ENCODE data around the gene NFE2L2. TPM values are rescaled to one million over a fixed set of nuclear protein-coding genes. Genes with fewer than 3 reads are reported as not detected.
A peak's percentile ranks its signal among the peaks of the same experiment; 100 is the strongest.
"Not testable (repeated sequence)": the region's sequence is repeated elsewhere in the genome, so short reads cannot be mapped to it uniquely, and the experiment has no call there.

Gene NFE2L2
- total RNA-seq, 1 donor from 2014 or later: 89.3 TPM

DNA sequence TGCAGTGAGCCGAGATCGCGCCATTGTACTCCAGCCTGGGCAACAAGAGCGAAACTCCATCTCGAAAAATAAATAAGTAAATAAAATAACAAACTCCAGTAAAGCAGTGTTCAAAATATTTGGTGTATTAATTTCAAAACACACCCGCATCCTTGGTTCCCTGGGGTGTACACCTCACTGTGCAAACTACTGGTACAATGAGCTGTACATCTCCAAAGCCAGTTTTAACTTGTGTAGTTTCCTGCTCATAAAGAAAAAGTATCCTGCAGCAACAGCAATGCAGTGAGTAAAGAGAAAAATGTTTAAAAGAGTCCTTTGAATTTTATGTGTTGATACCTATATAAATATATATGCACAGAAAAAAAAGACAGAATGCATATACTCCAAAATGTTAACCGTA, 4.4 kb upstream of the NFE2L2 start:
- Mint-ChIP-seq H3K36me3 (ENCODE audit: low read depth) (peaks cover 4% of the 10 kb centered on the region), H3K4me3 (no peak overlapping the region), H3K4me1 (peaks cover 21% of the 10 kb centered on the region), H3K9me3 (no peaks in the 10 kb centered on the region), H3K27ac (no peak overlapping the region), H3K27me3 (no peaks in the 10 kb centered on the region)
- POLR2A ChIA-PET: interaction anchor here (1.5 kb wide), 1 partner anchor 57 kb away, joined by 7 read pairs; the partner anchor contains the start of gene HNRNPA3
- CTCF ChIA-PET: no interaction called here
- ATAC-seq (ENCODE audit: low read depth) (no peak), DNase-seq (no peak)
- no peak for TF ChIP-seq CTCF (IDR thresholded peaks at IDR 0.05)
- intact Hi-C loops (cut with micrococcal nuclease): no loop called here

DNA sequence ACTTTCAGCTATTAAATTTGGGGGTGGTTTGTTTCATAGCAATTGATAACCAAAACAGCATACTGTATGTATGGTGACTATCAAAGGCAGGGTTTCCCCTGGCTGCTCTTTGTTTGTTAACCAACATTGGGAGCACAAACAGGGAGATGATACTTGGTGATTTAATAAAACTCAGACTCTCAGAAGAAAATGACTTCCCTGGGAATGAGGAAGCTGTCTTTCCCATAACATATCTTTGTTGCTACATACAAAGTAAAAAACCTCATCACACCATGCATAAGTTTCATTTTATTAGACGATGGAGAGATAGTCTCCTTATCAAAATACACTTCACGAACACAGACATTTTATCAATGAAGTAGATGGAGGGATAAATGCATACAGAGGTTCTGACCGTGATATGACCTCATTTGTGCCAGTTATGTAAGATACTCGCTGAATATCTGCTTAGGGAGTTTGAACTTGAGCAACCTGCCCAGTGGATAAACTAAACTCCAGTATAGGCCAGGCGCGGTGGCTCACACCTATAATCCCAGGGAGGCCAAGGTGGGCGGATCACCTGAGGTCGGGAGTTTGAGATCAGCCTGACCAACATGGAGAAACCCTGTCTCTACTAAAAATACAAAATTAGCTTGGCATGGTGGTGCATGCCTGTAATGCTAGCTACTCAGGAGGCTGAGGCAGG, 3.8 kb upstream of the NFE2L2 start:
- POLR2A ChIA-PET: interaction anchor here (1.5 to 5.5 kb wide), 2 partner anchors 56 to 103 kb away, joined by 7 to 255 read pairs; partner anchors contain the start of gene HNRNPA3
- H3K27me3 Mint-ChIP-seq: no peaks in the 10 kb centered on the region
- no peak for TF ChIP-seq CTCF (IDR thresholded peaks at IDR 0.05)
- H3K4me1 Mint-ChIP-seq: peaks cover 22% of the 10 kb centered on the region
- intact Hi-C loops (cut with micrococcal nuclease): no loop called here
- no peak for DNase-seq
- ATAC-seq (ENCODE audit: low read depth): no peak
- no peak overlapping the region for H3K4me3 Mint-ChIP-seq
- peaks cover 4% of the 10 kb centered on the region for H3K36me3 Mint-ChIP-seq (ENCODE audit: low read depth)
- no peaks in the 10 kb centered on the region for H3K9me3 Mint-ChIP-seq
- CTCF ChIA-PET: interaction anchor here (1.0 to 6.3 kb wide), 3 partner anchors 11 to 104 kb away, joined by 3 to 143 read pairs (median 6); no protein-coding TSS in a partner anchor
- H3K27ac Mint-ChIP-seq: no peak overlapping the region

DNA sequence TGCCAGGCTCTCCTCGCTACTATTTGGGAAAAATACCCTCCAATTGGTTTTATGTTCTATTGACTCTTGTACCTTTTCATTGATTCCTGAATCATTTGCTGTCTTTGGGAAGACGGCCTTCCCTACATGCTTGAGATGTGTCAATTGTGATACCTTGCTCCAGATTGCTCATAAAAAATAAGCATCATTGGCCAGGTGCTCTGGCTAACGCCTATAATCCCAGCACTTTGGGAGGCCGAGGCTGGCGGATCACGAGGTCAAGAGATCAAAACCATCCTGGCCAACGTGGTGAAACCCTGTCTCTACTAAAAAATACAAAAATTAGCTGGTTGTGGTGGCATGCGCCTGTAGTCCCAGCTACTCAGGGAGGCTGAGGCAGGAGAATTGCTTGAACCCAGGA, 2.4 kb upstream of the NFE2L2 start:
- H3K4me1 Mint-ChIP-seq: peaks cover 32% of the 10 kb centered on the region
- peak overlapping the region; percentile 100 for H3K27ac Mint-ChIP-seq
- CTCF ChIA-PET: interaction anchor here (1.0 to 6.3 kb wide), 4 partner anchors 13 to 102 kb away, joined by 3 to 143 read pairs (median 14); no protein-coding TSS in a partner anchor
- DNase-seq; ATAC-seq (ENCODE audit: low read depth); H3K4me3 Mint-ChIP-seq; H3K27me3 Mint-ChIP-seq; intact Hi-C loops (cut with micrococcal nuclease); H3K9me3 Mint-ChIP-seq: not testable (repeated sequence)
- POLR2A ChIA-PET: interaction anchor here (0.7 to 7.8 kb wide), 3 partner anchors 23 to 102 kb away, joined by 4 to 255 read pairs (median 212); partner anchors contain the start of gene HNRNPA3
- H3K36me3 Mint-ChIP-seq (ENCODE audit: low read depth): peaks cover 14% of the 10 kb centered on the region

DNA sequence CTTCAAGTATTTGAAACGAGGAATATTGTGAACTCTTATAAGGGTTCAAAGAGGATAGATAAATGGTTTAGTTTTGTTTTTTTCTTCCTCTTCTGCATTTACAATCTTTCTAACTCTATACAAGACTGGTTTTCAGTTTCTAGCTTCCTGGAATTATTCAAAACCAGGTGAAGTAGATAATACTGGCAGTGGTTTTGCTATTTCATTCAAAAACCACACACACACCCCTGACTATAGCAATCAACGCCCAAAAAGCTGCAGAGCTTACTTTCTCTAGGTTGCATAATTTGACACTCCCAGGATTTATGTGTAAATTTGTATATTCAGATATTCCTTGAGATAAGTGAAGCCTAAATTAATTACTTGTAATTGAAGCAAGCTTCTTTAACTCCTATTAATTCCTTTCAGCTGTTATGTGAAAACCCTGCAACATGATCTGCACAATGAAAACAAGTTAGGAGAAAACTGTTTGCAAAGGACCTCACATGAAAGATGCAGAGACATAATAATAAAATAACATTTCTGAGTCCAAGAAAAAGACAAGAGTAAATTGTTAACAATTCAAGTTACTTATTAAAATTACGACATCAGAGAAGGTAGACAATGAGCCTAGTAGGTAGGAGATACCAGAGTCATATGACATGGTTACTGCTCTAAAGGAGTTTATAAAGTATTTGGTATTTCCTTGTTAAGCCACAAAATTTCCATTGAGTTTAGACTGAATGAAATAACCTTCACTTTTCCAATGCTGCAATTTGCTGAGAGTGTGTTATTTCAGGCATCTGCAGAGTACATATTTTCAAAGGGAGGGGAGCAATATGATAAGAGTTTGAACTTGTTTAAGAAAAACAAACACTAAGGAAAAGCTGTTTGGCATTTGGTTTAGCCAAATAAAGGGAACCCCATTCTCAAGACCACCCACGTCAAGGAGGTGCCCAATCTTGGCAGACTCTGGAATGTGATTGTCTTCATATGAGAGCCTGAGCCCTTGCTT, 1.6 kb upstream of the NFE2L2 start:
- Mint-ChIP-seq H3K36me3 (ENCODE audit: low read depth) (peaks cover 16% of the 10 kb centered on the region), H3K9me3 (no peaks in the 10 kb centered on the region), H3K4me1 (peaks cover 41% of the 10 kb centered on the region), H3K4me3 (peak overlapping the region; percentile 97), H3K27me3 (no peaks in the 10 kb centered on the region), H3K27ac (peak overlapping the region; percentile 100)
- ChIA-PET CTCF (interaction anchor here (0.6 to 6.3 kb wide), 6 partner anchors 16 to 117 kb away, joined by 3 to 143 read pairs (median 13); no protein-coding TSS in a partner anchor), POLR2A (interaction anchor here (0.8 to 7.8 kb wide), 13 partner anchors 12 to 132 kb away, joined by 3 to 255 read pairs (median 22); partner anchors contain the start of genes AGPS and HNRNPA3)
- TF ChIP-seq CTCF (IDR thresholded peaks at IDR 0.05): no peak
- ATAC-seq (ENCODE audit: low read depth) (no peak), DNase-seq (no peak)
- intact Hi-C loops (cut with micrococcal nuclease): loop anchor here (1.0 to 2.0 kb wide), 3 partner anchors 15 to 1213 kb away; partner anchors contain the start of gene FKBP7

- no peak for TF ChIP-seq CTCF (IDR thresholded peaks at IDR 0.05)
- CTCF ChIA-PET: interaction anchor here (0.6 to 6.3 kb wide), 19 partner anchors 9 to 458 kb away, joined by 3 to 143 read pairs (median 6); partner anchors contain the start of gene HNRNPA3
- peaks cover 55% of the 10 kb centered on the region for H3K4me1 Mint-ChIP-seq
- H3K27me3 Mint-ChIP-seq: no peaks in the 10 kb centered on the region
- peaks cover 24% of the 10 kb centered on the region for H3K36me3 Mint-ChIP-seq (ENCODE audit: low read depth)
- peak overlapping the region; percentile 97 for H3K4me3 Mint-ChIP-seq
- POLR2A ChIA-PET: interaction anchor here (0.6 to 7.8 kb wide), 36 partner anchors 9 to 1266 kb away, joined by 3 to 255 read pairs (median 9); partner anchors contain the start of genes AGPS, HNRNPA3, PJVK and PRKRA
- no peaks in the 10 kb centered on the region for H3K9me3 Mint-ChIP-seq
- H3K27ac Mint-ChIP-seq: peak overlapping the region; percentile 100
- intact Hi-C loops (cut with micrococcal nuclease): loop anchor here (1.0 to 5.0 kb wide), 5 partner anchors 17 to 1215 kb away; partner anchors contain the start of gene FKBP7
- ATAC-seq (ENCODE audit: low read depth): no peak
- no peak for DNase-seq
Observed at GRCh38 chr2:177264209-177264692, 276 bp downstream of the NFE2L2 start.
